H9 (cell line): ENCODE data around the gene FGB. TPM values are rescaled to one million over a fixed set of nuclear protein-coding genes. Genes with fewer than 3 reads are reported as not detected.

Experiments
- DNase-seq: peaks from one replicate; pipeline ENCODE4 v3.0.0-alpha.2; 2017
- H2AFZ ChIP-seq: one replicate; pipeline ENCODE4 v1.6.1; 2013; ENCODE audit warnings: mild to moderate bottlenecking, low read length, control low read depth, moderate library complexity
- H2AK5ac ChIP-seq: 2 replicates; pipeline ENCODE4 v1.6.1; 2013; ENCODE audit warnings: low read length, control low read depth, mixed read lengths; ENCODE audit not compliant: insufficient read length
- H2BK120ac ChIP-seq: one replicate; pipeline ENCODE4 v1.6.1; 2013; ENCODE audit warnings: low read depth, mild to moderate bottlenecking, low read length, control low read depth, inconsistent platforms; ENCODE audit not compliant: poor library complexity, severe bottlenecking
- H2BK12ac ChIP-seq: 2 replicates; pipeline ENCODE4 v1.6.1; 2013; ENCODE audit warnings: low read length, control low read depth, mixed read lengths, low read depth; ENCODE audit not compliant: insufficient read length
- H2BK15ac ChIP-seq: 2 replicates; pipeline ENCODE4 v1.6.1; 2013; ENCODE audit warnings: low read depth, low read length, control low read depth
- H2BK20ac ChIP-seq: one replicate; pipeline ENCODE4 v1.6.1; 2013; ENCODE audit warnings: low read depth, mild to moderate bottlenecking, low read length, control low read depth, inconsistent platforms; ENCODE audit not compliant: poor library complexity, severe bottlenecking
- H2BK5ac ChIP-seq: 2 replicates; pipeline ENCODE4 v1.6.1; 2013; ENCODE audit warnings: low read length, control low read depth, mixed read lengths; ENCODE audit not compliant: insufficient read length
- H3K14ac ChIP-seq: 2 replicates; pipeline ENCODE4 v1.6.1; 2013; ENCODE audit warnings: low read length, control low read depth; ENCODE audit not compliant: insufficient read depth
- H3K18ac ChIP-seq: 2 replicates; pipeline ENCODE4 v1.6.1; 2013; ENCODE audit warnings: low read depth, mild to moderate bottlenecking, mixed read lengths, low read length, control low read depth; ENCODE audit not compliant: insufficient read length
- H3K23ac ChIP-seq: 2 replicates; pipeline ENCODE4 v1.6.1; 2013; ENCODE audit warnings: low read length, control low read depth, mixed read lengths, low read depth; ENCODE audit not compliant: insufficient read length
- H3K23me2 ChIP-seq: 2 replicates; pipeline ENCODE4 v1.6.1; 2013; ENCODE audit warnings: low read depth, mild to moderate bottlenecking, mixed read lengths, low read length, control low read depth; ENCODE audit not compliant: insufficient read length, poor library complexity, severe bottlenecking
- H3K27ac ChIP-seq: 2 replicates; pipeline ENCODE4 v1.5.1; 2013; ENCODE audit warnings: low read length, control low read depth, mixed read lengths, low read depth; ENCODE audit not compliant: insufficient read length
- H3K27me3 ChIP-seq: 2 replicates; pipeline ENCODE4 v1.6.1; 2013; ENCODE audit warnings: low read length, control low read depth, inconsistent platforms; ENCODE audit not compliant: insufficient read depth
- H3K4ac ChIP-seq: 2 replicates; pipeline ENCODE4 v1.6.1; 2013; ENCODE audit warnings: low read depth, mild to moderate bottlenecking, control low read depth, inconsistent platforms, low read length, moderate library complexity
- H3K4me1 ChIP-seq: 2 replicates; pipeline ENCODE4 v1.6.1; 2013; ENCODE audit warnings: low read length, control low read depth, inconsistent platforms; ENCODE audit not compliant: insufficient read depth
- H3K4me2 ChIP-seq: 2 replicates; pipeline ENCODE4 v1.6.1; 2013; ENCODE audit warnings: low read length, control low read depth, mixed read lengths; ENCODE audit not compliant: insufficient read length, insufficient read depth
- H3K56ac ChIP-seq: 2 replicates; pipeline ENCODE4 v1.6.1; 2013; ENCODE audit warnings: low read depth, mild to moderate bottlenecking, mixed read lengths, low read length, control low read depth; ENCODE audit not compliant: insufficient read length
- H3K79me1 ChIP-seq: 2 replicates; pipeline ENCODE4 v1.6.1; 2013; ENCODE audit warnings: low read depth, mild to moderate bottlenecking, moderate library complexity, low read length, control low read depth, inconsistent platforms; ENCODE audit not compliant: insufficient read depth, poor library complexity, severe bottlenecking
- H3K79me2 ChIP-seq: 2 replicates; pipeline ENCODE4 v1.6.1; 2013; ENCODE audit warnings: low read length, control low read depth, inconsistent platforms; ENCODE audit not compliant: insufficient read depth
- H3K9ac ChIP-seq: 2 replicates; pipeline ENCODE4 v1.6.1; 2013; ENCODE audit warnings: low read length, control low read depth, mixed read lengths; ENCODE audit not compliant: insufficient read length; ENCODE audit errors: extremely low read depth
- H3K9me3 ChIP-seq: one replicate; pipeline ENCODE4 v1.6.1; 2013; ENCODE audit warnings: low read depth, low read length, inconsistent platforms; ENCODE audit not compliant: control insufficient read depth
- H3T11ph ChIP-seq: one replicate; pipeline ENCODE4 v1.6.1; 2013; ENCODE audit warnings: mild to moderate bottlenecking, low read length, control low read depth, inconsistent platforms
- H4K20me1 ChIP-seq: one replicate; pipeline ENCODE4 v1.6.1; 2013; ENCODE audit not compliant: control insufficient read depth, insufficient read length, insufficient read depth
- H4K5ac ChIP-seq: 2 replicates; pipeline ENCODE4 v1.6.1; 2013; ENCODE audit warnings: low read depth, mild to moderate bottlenecking, mixed read lengths, low read length, control low read depth; ENCODE audit not compliant: insufficient read length
- H4K8ac ChIP-seq: replicated peaks from 2 replicates; pipeline ENCODE4 v1.6.1; 2013; ENCODE audit warnings: low read length, control low read depth, mixed read lengths, low read depth; ENCODE audit not compliant: insufficient read length
- H4K91ac ChIP-seq: 2 replicates; pipeline ENCODE4 v1.6.1; 2013; ENCODE audit warnings: low read depth, mild to moderate bottlenecking, moderate library complexity, mixed read lengths, low read length, control low read depth; ENCODE audit not compliant: insufficient read length
- H3K27ac Mint-ChIP-seq, 3 experiments: 2 replicates in 2 of 3; 3 replicates in 1 of 3; pipeline ENCODE4 v1.8.0; 2020 to 2021; ENCODE audit warnings: mixed read lengths in 3 of 3, mild to moderate bottlenecking in 1 of 3, moderate library complexity in 1 of 3
- H3K27me3 Mint-ChIP-seq: 2 replicates; pipeline ENCODE4 v1.8.0; 2021; ENCODE audit warnings: low read depth, mild to moderate bottlenecking, moderate library complexity, mixed read lengths
- H3K36me3 Mint-ChIP-seq, 3 experiments: 2 replicates in 2 of 3; 3 replicates in 1 of 3; pipeline ENCODE4 v1.8.0; 2020 to 2021; ENCODE audit warnings: low read depth in 3 of 3, mixed read lengths in 3 of 3; ENCODE audit not compliant: insufficient read depth in 1 of 3
- H3K4me1 Mint-ChIP-seq, 2 experiments: 2 replicates each; pipeline ENCODE4 v1.8.0; 2020; ENCODE audit warnings: mixed read lengths in 2 of 2
- H3K4me3 Mint-ChIP-seq, 2 experiments: 2 replicates in 1 of 2; 3 replicates in 1 of 2; pipeline ENCODE4 v1.8.0; 2020 to 2021; ENCODE audit warnings: mild to moderate bottlenecking in 2 of 2, mixed read lengths in 2 of 2, moderate library complexity in 1 of 2
- H3K9me3 Mint-ChIP-seq, 2 experiments: 2 replicates in 1 of 2; 3 replicates in 1 of 2; pipeline ENCODE4 v1.8.0; 2020; ENCODE audit warnings: mild to moderate bottlenecking in 2 of 2, mixed read lengths in 2 of 2, moderate library complexity in 1 of 2
- WGBS: extraction: QIAGEN DNeasy Blood & Tissue Kit; methylation state at CpG from one replicate; pipeline ENCODE4 v1.1.7; 2013; ENCODE audit warnings: missing lambda C conversion rate, low lambda C conversion rate, mixed read lengths; ENCODE audit not compliant: insufficient read length; ENCODE audit errors: extremely low coverage; 5-methylcytosine and 5-hydroxymethylcytosine counted together
- total RNA-seq: library from RNA; stranded (reverse); gene quantifications from 2 replicates; pipeline ENCODE4 v1.2.1, GENCODE V29; 2021
- TF ChIP-seq, protein P1 (sequence below): fragments of 200-600 bp; sonication (generic); conservative IDR thresholded peaks from 3 replicates; pipeline ENCODE4 v1.8.0; 2021; ENCODE audit warnings: antibody characterized with exemption, mild to moderate bottlenecking

The FGB gene
- total RNA-seq, 1 experiment from 2014 or later, result not detected

DNA sequence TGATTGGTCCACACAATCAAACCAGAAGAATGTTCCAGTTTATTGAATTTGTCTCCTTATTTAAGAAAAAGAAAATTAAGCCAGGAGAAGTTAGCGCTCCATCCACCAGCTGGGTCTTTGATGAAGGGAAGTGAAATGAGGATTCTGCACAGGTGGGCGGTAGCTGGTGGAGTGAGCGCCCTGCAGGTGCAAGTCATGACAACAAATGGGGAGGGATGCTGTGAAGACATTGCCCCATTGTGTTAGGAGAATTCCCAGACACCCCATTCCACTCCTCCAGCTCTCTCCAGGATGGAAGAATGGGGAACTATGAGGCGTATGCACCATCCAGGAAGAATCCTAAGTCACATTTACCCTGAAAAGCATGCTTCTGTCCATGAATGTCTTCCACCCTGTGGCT is 35.5 kb upstream of the FGB start:
- H3K36me3 Mint-ChIP-seq, result no peaks in the 10 kb centered on the region
- H2BK12ac ChIP-seq, result no peak overlapping the region
- no peak overlapping the region for H4K91ac ChIP-seq
- H3K14ac ChIP-seq, result no peak overlapping the region
- no peak overlapping the region for H2AFZ ChIP-seq
- H3K9me3 ChIP-seq, result no peaks in the 10 kb centered on the region
- no peaks in the 10 kb centered on the region for H3K4me1 ChIP-seq
- H3K9ac ChIP-seq, result no peak overlapping the region
- H4K5ac ChIP-seq, result no peak overlapping the region
- no peak for DNase-seq
- no peak overlapping the region for H2BK120ac ChIP-seq
- no peak overlapping the region for H3K4me3 Mint-ChIP-seq
- H4K20me1 ChIP-seq, result no peaks in the 10 kb centered on the region
- no peaks in the 10 kb centered on the region for H3K27me3 ChIP-seq
- H3T11ph ChIP-seq, result no peak overlapping the region
- H4K8ac ChIP-seq, result no peak overlapping the region
- H3K79me1 ChIP-seq, result no peaks in the 10 kb centered on the region
- H3K23ac ChIP-seq, result no peak overlapping the region
- no peak overlapping the region for H3K18ac ChIP-seq
- H3K4me1 Mint-ChIP-seq, result 0 out of 4 replicates have a peak, but pooled peaks cover 4 to 6% of the 10 kb centered on the region in 2 experiments
- TF ChIP-seq, protein P1, sequence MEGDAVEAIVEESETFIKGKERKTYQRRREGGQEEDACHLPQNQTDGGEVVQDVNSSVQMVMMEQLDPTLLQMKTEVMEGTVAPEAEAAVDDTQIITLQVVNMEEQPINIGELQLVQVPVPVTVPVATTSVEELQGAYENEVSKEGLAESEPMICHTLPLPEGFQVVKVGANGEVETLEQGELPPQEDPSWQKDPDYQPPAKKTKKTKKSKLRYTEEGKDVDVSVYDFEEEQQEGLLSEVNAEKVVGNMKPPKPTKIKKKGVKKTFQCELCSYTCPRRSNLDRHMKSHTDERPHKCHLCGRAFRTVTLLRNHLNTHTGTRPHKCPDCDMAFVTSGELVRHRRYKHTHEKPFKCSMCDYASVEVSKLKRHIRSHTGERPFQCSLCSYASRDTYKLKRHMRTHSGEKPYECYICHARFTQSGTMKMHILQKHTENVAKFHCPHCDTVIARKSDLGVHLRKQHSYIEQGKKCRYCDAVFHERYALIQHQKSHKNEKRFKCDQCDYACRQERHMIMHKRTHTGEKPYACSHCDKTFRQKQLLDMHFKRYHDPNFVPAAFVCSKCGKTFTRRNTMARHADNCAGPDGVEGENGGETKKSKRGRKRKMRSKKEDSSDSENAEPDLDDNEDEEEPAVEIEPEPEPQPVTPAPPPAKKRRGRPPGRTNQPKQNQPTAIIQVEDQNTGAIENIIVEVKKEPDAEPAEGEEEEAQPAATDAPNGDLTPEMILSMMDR, result no peak
- H2BK5ac ChIP-seq, result no peak overlapping the region
- peaks cover 1% of the 10 kb centered on the region for H3K27me3 Mint-ChIP-seq
- no peak overlapping the region for H3K27ac ChIP-seq
- no peak overlapping the region for H2BK15ac ChIP-seq
- H3K79me2 ChIP-seq, result no peaks in the 10 kb centered on the region
- H3K9me3 Mint-ChIP-seq, result no peaks in the 10 kb centered on the region
- H3K4ac ChIP-seq, result no peak overlapping the region
- H3K56ac ChIP-seq, result no peak overlapping the region
- no peak overlapping the region for H3K4me2 ChIP-seq
- H3K23me2 ChIP-seq, result no peaks in the 10 kb centered on the region
- H2BK20ac ChIP-seq, result no peak overlapping the region
- H2AK5ac ChIP-seq, result no peak overlapping the region
- H3K27ac Mint-ChIP-seq, result no peak overlapping the region
- WGBS, result no CpG with 5 or more reads among the region's 4 CpGs
